ENCODE results near the gene P2RY11.

Gene P2RY11

GRCh38 chr19:10113964-10114650 is 2.6 kb downstream of the P2RY11 start:
- H3K27ac ChIP-seq: no peak overlapping the region
- no peak overlapping the region for H3K9ac ChIP-seq (ENCODE audit: insufficient read length)
- peaks cover 46% of the 10 kb centered on the region for H3K36me3 ChIP-seq (ENCODE audit: insufficient read depth, low read length)

GRCh38 chr19:10114651-10115391 is 3.3 kb downstream of the P2RY11 start:
- H3K9ac ChIP-seq (ENCODE audit: insufficient read length): no peak overlapping the region
- TF ChIP-seq FOXP2 (optimal IDR thresholded peaks at IDR 0.05; ENCODE audit: control extremely low read depth, extremely low read length, insufficient read depth) (no peak), POLR2AphosphoS5 (IDR thresholded peaks at IDR 0.05; ENCODE audit: borderline replicate concordance, low read depth, low read length) (0 out of 2 replicates have a peak, but pooled peaks have one; percentile 9), EZH2 (IDR thresholded peaks at IDR 0.05) (no peak)
- no peak for DNase-seq (ENCODE audit: low read depth, low spot score)

More at GRCh38 chr19:10113964-10114650, 2.6 kb downstream of the P2RY11 start:
- TF ChIP-seq POLR2AphosphoS5 (IDR thresholded peaks at IDR 0.05; ENCODE audit: borderline replicate concordance, low read depth, low read length): no peak
- TF ChIP-seq EZH2 (IDR thresholded peaks at IDR 0.05): no peak
- TF ChIP-seq FOXP2 (optimal IDR thresholded peaks at IDR 0.05; ENCODE audit: control extremely low read depth, extremely low read length, insufficient read depth): no peak
- no peak for DNase-seq (ENCODE audit: low read depth, low spot score)
- H3K4me3 ChIP-seq: no peak overlapping the region
- no peaks in the 10 kb centered on the region for H3K9me3 ChIP-seq (ENCODE audit: low read depth, low read length)

GRCh38 chr19:10115392-10116084 is 4.0 kb downstream of the P2RY11 start:
- DNase-seq (ENCODE audit: low read depth, low spot score): no peak
- H3K27ac ChIP-seq: no peak overlapping the region

More at GRCh38 chr19:10114651-10115391, 3.3 kb downstream of the P2RY11 start:
- Histone ChIP-seq H3K9me3 (ENCODE audit: low read depth, low read length) (no peaks in the 10 kb centered on the region), H3K36me3 (ENCODE audit: insufficient read depth, low read length) (peaks cover 39% of the 10 kb centered on the region), H3K27ac (no peak overlapping the region), H3K4me3 (no peak overlapping the region)

DNA sequence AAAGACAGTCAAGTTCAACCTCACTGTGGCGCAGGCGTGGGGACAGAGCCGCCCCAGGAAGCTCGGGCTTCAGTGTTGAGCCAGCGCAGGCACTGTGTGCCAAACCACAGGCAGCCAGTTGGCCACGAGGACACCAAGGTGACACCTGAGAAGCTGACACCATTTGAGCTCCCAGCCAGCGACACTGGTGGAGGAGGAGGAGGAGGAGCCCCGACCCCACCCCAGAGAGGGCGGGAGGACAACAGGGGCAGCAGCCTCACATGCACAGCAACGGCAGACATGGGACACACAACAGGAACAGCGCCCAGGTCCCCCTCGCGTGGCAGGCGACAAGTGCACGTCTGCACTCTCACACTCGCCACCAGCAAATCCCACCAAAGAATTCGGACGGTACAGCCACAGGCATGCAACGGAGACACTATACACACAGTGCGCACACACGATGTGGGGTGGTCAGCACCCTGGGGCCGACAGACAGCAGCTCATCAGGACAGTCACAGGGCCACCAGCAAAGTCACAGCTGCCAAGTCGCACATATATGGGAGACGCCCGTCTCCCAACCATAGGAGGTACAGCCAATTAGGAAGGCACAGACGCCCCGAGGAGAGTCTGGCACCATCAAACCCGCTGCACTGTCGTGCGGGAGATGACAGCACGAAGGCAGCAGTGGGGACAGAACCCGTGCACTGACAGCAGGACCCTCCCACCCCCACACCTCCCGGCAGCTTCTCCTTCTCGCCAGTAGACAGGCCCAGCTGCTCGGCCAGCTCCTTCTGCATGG is 4.8 kb downstream of the P2RY11 start:
- DNase-seq (ENCODE audit: low read depth, low spot score): no peak
- H3K9ac ChIP-seq (ENCODE audit: insufficient read length): no peak overlapping the region
- no peak overlapping the region for H3K4me3 ChIP-seq
- peaks cover 25% of the 10 kb centered on the region for H3K36me3 ChIP-seq (ENCODE audit: insufficient read depth, low read length)
- H3K27ac ChIP-seq: no peak overlapping the region
- peak; percentile 1; the same call in 1 of the 2 replicates for TF ChIP-seq POLR2AphosphoS5 (IDR thresholded peaks at IDR 0.05; ENCODE audit: borderline replicate concordance, low read depth, low read length)
- TF ChIP-seq EZH2 (IDR thresholded peaks at IDR 0.05): no peak
- no peaks in the 10 kb centered on the region for H3K9me3 ChIP-seq (ENCODE audit: low read depth, low read length)

More at GRCh38 chr19:10115392-10116084, 4.0 kb downstream of the P2RY11 start:
- Histone ChIP-seq H3K36me3 (ENCODE audit: insufficient read depth, low read length) (peaks cover 32% of the 10 kb centered on the region), H3K4me3 (no peak overlapping the region), H3K9me3 (ENCODE audit: low read depth, low read length) (no peaks in the 10 kb centered on the region), H3K9ac (ENCODE audit: insufficient read length) (no peak overlapping the region)
- TF ChIP-seq POLR2AphosphoS5 (IDR thresholded peaks at IDR 0.05; ENCODE audit: borderline replicate concordance, low read depth, low read length) (peak; percentile 7; the same call in 1 of the 2 replicates), FOXP2 (optimal IDR thresholded peaks at IDR 0.05; ENCODE audit: control extremely low read depth, extremely low read length, insufficient read depth) (no peak), EZH2 (IDR thresholded peaks at IDR 0.05) (no peak)

DNA sequence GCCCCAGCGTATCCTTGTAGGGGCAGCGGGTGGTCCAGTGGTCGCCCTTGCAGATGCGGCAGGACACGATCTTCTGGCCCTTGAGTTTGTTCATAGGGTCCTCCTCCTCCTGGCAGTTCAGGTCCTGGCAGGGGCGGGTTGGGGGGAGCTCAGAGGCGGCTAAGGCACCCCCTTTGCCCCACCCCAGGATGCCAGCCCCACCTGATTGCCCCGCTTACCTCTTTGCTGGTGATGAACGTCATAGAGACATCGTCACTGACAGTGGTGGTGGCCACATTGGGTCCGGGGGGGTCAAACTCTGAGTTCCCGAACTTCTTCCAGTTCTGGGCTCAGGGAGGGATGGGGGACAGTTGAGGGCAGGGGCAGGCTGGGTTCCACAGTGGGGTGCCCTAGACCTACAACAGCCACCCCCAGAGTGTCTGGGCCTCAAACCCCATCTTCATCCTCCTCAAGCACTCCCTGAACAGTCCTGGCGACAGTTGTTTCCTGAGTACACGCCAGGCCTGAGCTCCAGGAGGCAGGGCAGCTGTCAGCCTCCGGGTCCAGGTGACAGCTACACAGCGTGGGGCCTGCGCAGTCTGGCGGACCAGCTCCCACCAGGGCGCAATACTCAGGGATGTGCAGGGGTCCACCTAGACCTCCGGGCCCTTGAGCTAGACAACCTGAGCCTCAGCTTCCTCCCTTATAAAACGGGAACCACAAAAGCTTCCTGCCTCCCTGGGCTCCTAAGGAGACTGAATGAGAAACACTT is 5.5 kb downstream of the P2RY11 start:
- no peaks in the 10 kb centered on the region for H3K9me3 ChIP-seq (ENCODE audit: low read depth, low read length)

GRCh38 chr19:10118960-10119359 is 7.5 kb downstream of the P2RY11 start:
- TF ChIP-seq POLR2AphosphoS5 (IDR thresholded peaks at IDR 0.05; ENCODE audit: borderline replicate concordance, low read depth, low read length) (no peak), FOXP2 (optimal IDR thresholded peaks at IDR 0.05; ENCODE audit: control extremely low read depth, extremely low read length, insufficient read depth) (no peak), EZH2 (IDR thresholded peaks at IDR 0.05) (no peak)
- H3K9ac ChIP-seq (ENCODE audit: insufficient read length): peak overlapping the region; percentile 82
- no peak overlapping the region for H3K27ac ChIP-seq
- peaks cover 23% of the 10 kb centered on the region; the same call in 1 of the 2 replicates for H3K36me3 ChIP-seq (ENCODE audit: insufficient read depth, low read length)
- peak overlapping the region; percentile 78 for H3K4me3 ChIP-seq
- H3K9me3 ChIP-seq (ENCODE audit: low read depth, low read length): no peaks in the 10 kb centered on the region
- no peak for DNase-seq (ENCODE audit: low read depth, low spot score)

More for the DNA sequence above, 5.5 kb downstream of the P2RY11 start:
- Histone ChIP-seq H3K36me3 (ENCODE audit: insufficient read depth, low read length) (peaks cover 23% of the 10 kb centered on the region; the same call in 1 of the 2 replicates), H3K4me3 (no peak overlapping the region), H3K27ac (no peak overlapping the region), H3K9ac (ENCODE audit: insufficient read length) (no peak overlapping the region)
- TF ChIP-seq EZH2 (IDR thresholded peaks at IDR 0.05): no peak
- TF ChIP-seq FOXP2 (optimal IDR thresholded peaks at IDR 0.05; ENCODE audit: control extremely low read depth, extremely low read length, insufficient read depth): no peak
- TF ChIP-seq POLR2AphosphoS5 (IDR thresholded peaks at IDR 0.05; ENCODE audit: borderline replicate concordance, low read depth, low read length): no peak
- no peak for DNase-seq (ENCODE audit: low read depth, low spot score)

DNA sequence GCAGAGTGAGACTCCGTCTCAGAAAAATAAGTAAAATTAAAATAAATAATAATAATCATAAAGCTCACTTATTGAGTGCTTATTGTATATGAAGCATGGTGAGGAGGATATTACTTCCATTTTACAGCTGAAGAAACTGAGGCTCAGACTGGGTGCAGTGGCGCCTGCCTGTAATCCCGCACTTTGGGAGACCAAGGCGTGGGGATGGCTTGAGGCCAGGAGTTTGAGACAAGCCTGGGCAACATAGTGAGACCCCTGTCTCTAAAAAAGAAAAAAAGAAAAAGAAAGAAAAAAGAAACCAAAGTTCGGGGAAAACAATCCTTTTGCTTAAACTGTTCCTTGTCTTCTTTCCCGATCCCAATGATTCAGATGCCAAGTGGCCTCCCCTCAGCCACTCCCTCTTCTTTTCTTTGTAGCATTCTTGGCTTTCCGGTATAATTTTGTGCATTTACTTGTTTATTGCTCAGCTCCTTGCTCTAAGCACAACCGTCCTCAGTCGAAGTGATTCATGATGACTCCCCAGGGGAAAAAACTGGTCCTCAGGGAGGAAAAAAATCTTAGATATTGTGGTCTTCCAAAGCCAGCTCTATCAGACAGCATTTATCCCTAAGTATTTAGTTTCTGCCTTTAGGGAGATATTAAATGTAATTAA is 9.2 kb downstream of the P2RY11 start:
- Histone ChIP-seq H3K36me3 (ENCODE audit: insufficient read depth, low read length) (peaks cover 20% of the 10 kb centered on the region; the same call in 1 of the 2 replicates), H3K9ac (ENCODE audit: insufficient read length) (no peak overlapping the region), H3K4me3 (peak overlapping the region; percentile 52), H3K9me3 (ENCODE audit: low read depth, low read length) (no peaks in the 10 kb centered on the region), H3K27ac (peak overlapping the region; percentile 85)
- DNase-seq (ENCODE audit: low read depth, low spot score): peak; percentile 64
- TF ChIP-seq FOXP2 (optimal IDR thresholded peaks at IDR 0.05; ENCODE audit: control extremely low read depth, extremely low read length, insufficient read depth) (no peak), POLR2AphosphoS5 (IDR thresholded peaks at IDR 0.05; ENCODE audit: borderline replicate concordance, low read depth, low read length) (0 out of 2 replicates have a peak, but pooled peaks have one; percentile 18)

All from SK-N-MC (cell line).